Osteoblast (primary cell): ENCODE results near the gene SYTL4. TPM values are rescaled to one million over a fixed set of nuclear protein-coding genes. Genes with fewer than 3 reads are reported as not detected.
A peak's percentile ranks its signal among the peaks of the same experiment; 100 is the strongest.
"Not testable (repeated sequence)": the region's sequence is repeated elsewhere in the genome, so short reads cannot be mapped to it uniquely, and the experiment has no call there.

Experiments used
- DNase-seq: peaks from one replicate; pipeline ENCODE4 v3.0.0; 2011; ENCODE audit warnings: low spot score, mixed read lengths; ENCODE audit not compliant: insufficient read length; ENCODE audit errors: missing footprints
- H2AFZ ChIP-seq: 2 replicates; pipeline ENCODE4 v1.6.0; 2011; ENCODE audit warnings: mild to moderate bottlenecking, low read length
- H3K27ac ChIP-seq: 2 replicates; pipeline ENCODE4 v1.5.1; 2011; ENCODE audit warnings: mild to moderate bottlenecking, low read depth, low read length, moderate library complexity
- H3K27me3 ChIP-seq: 2 replicates; pipeline ENCODE4 v1.6.0; 2012; ENCODE audit warnings: mild to moderate bottlenecking, control low read depth, inconsistent platforms, low read length, moderate library complexity; ENCODE audit not compliant: insufficient read depth
- H3K36me3 ChIP-seq: 2 replicates; pipeline ENCODE4 v1.5.1; 2011; ENCODE audit warnings: mild to moderate bottlenecking, low read length, control low read depth, moderate library complexity; ENCODE audit not compliant: insufficient read depth
- H3K4me1 ChIP-seq: 2 replicates; pipeline ENCODE4 v1.5.1; 2011; ENCODE audit warnings: mild to moderate bottlenecking, low read length, control low read depth, moderate library complexity; ENCODE audit not compliant: insufficient read depth
- H3K4me2 ChIP-seq: 2 replicates; pipeline ENCODE4 v1.6.0; 2011; ENCODE audit warnings: mild to moderate bottlenecking, low read length; ENCODE audit not compliant: insufficient read depth
- H3K4me3 ChIP-seq: fragments of 200-600 bp; sonication (generic); 3 replicates; pipeline ENCODE4 v1.5.1; 2012; ENCODE audit warnings: mild to moderate bottlenecking, low read length, inconsistent platforms; ENCODE audit not compliant: insufficient read depth
- H3K79me2 ChIP-seq: 2 replicates; pipeline ENCODE4 v1.6.0; 2012; ENCODE audit warnings: mild to moderate bottlenecking, low read length, control low read depth, inconsistent platforms; ENCODE audit not compliant: insufficient read depth
- H3K9me3 ChIP-seq: 2 replicates; pipeline ENCODE4 v1.5.1; 2011; ENCODE audit warnings: low read depth, low read length, control low read depth
- H4K20me1 ChIP-seq: 2 replicates; pipeline ENCODE4 v1.6.0; 2012; ENCODE audit warnings: mild to moderate bottlenecking, low read length, control low read depth; ENCODE audit not compliant: insufficient read depth
- CTCF ChIP-seq: IDR thresholded peaks from 2 replicates; pipeline ENCODE4 v1.5.1; 2011; ENCODE audit warnings: mild to moderate bottlenecking, low read depth, low read length, moderate library complexity; ENCODE audit errors: extremely low read depth
- total RNA-seq: library from RNA; depleted of rRNA; stranded (reverse); fragments of >200 nt; gene quantifications from 2 replicates; pipeline ENCODE4 v1.2.3, GENCODE V29; 2012

The SYTL4 gene
- 2.9 TPM in 2 replicates for total RNA-seq

- no peak for TF ChIP-seq CTCF
- peak within 1 kb of the TSS; percentile 87 for H2AFZ ChIP-seq
- peak within 1 kb of the TSS; percentile 78 for H3K4me3 ChIP-seq
- peaks cover 4% of the 10 kb centered on the region for H3K27me3 ChIP-seq
- no peaks in the 10 kb centered on the region for H3K79me2 ChIP-seq
- no peaks in the 10 kb centered on the region for H3K4me1 ChIP-seq
- H4K20me1 ChIP-seq = no peaks in the 10 kb centered on the region
- peak within 1 kb of the TSS; percentile 75 for H3K4me2 ChIP-seq
- peak; percentile 89 for DNase-seq
- no peaks in the 10 kb centered on the region for H3K9me3 ChIP-seq
- no peaks in the 10 kb centered on the region for H3K36me3 ChIP-seq
- no peak within 1 kb of the TSS for H3K27ac ChIP-seq
These were observed at the start of gene SYTL4 for GRCh38 chrX:100731441-100732281. TSS of gene SYTL4 (minus strand) at chrX:100732121. CDS start at chrX:100702037, 30,084 bp downstream.

GRCh38 chrX:100769439-100769838 is 37.5 kb upstream of the SYTL4 start:
- not testable (repeated sequence) for H3K4me2 ChIP-seq, DNase-seq, H3K4me3 ChIP-seq, H4K20me1 ChIP-seq, H3K27me3 ChIP-seq, H2AFZ ChIP-seq, H3K36me3 ChIP-seq, H3K4me1 ChIP-seq, H3K79me2 ChIP-seq, H3K9me3 ChIP-seq, H3K27ac ChIP-seq

GRCh38 chrX:100768679-100769338 is 36.9 kb upstream of the SYTL4 start:
- Histone ChIP-seq H3K9me3 (no peaks in the 10 kb centered on the region), H3K36me3 (no peaks in the 10 kb centered on the region), H3K4me2 (no peak overlapping the region), H3K27ac (no peak overlapping the region), H3K4me1 (no peaks in the 10 kb centered on the region), H3K4me3 (no peak overlapping the region), H3K79me2 (no peaks in the 10 kb centered on the region), H4K20me1 (no peaks in the 10 kb centered on the region), H2AFZ (no peak overlapping the region), H3K27me3 (peaks cover 7% of the 10 kb centered on the region)
- peak; percentile 100 for TF ChIP-seq CTCF
- DNase-seq = peak; percentile 41

GRCh38 chrX:100750883-100751282 is 19.0 kb upstream of the SYTL4 start:
- Histone ChIP-seq H4K20me1 (no peaks in the 10 kb centered on the region), H3K79me2 (no peaks in the 10 kb centered on the region), H3K4me2 (no peak overlapping the region), H3K27ac (no peak overlapping the region), H3K9me3 (no peaks in the 10 kb centered on the region), H3K36me3 (no peaks in the 10 kb centered on the region), H3K27me3 (peaks cover 30% of the 10 kb centered on the region), H3K4me1 (no peaks in the 10 kb centered on the region), H3K4me3 (no peak overlapping the region), H2AFZ (no peak overlapping the region)
- no peak for DNase-seq
- no peak for TF ChIP-seq CTCF
